Effector memory CD8-positive, alpha-beta T cell (primary cell): ENCODE data around the gene NBAS.

ENCODE experiments used
- ATAC-seq: fragments of 150-1000 bp; cut with Tn5 transposase; replicated peaks from 2 replicates; pipeline ENCODE4 v1.10.0; 2021; ENCODE audit warnings: mild to moderate bottlenecking, moderate library complexity
- DNase-seq, 3 experiments: peaks; one replicate each; pipeline ENCODE4 v3.0.0; 2021
- H3K27ac Mint-ChIP-seq, 2 donors: one replicate each; pipeline ENCODE4 v1.8.0; 2022; ENCODE audit warnings: mild to moderate bottlenecking in 2 of 2, mixed read lengths in 2 of 2, moderate library complexity in 2 of 2
- H3K27me3 Mint-ChIP-seq, 2 donors: one replicate each; pipeline ENCODE4 v1.8.0; 2022; ENCODE audit warnings: mixed read lengths in 2 of 2
- H3K36me3 Mint-ChIP-seq: one replicate; pipeline ENCODE4 v1.8.0; 2022; ENCODE audit warnings: mild to moderate bottlenecking, moderate library complexity, mixed read lengths; ENCODE audit not compliant: insufficient read depth
- H3K4me1 Mint-ChIP-seq, 2 donors: one replicate each; pipeline ENCODE4 v1.8.0; 2022; ENCODE audit warnings: low read depth in 2 of 2, mixed read lengths in 2 of 2
- H3K4me3 Mint-ChIP-seq, 2 donors: one replicate each; pipeline ENCODE4 v1.8.0; 2022; ENCODE audit warnings: mild to moderate bottlenecking in 2 of 2, mixed read lengths in 2 of 2, moderate library complexity in 2 of 2
- H3K9me3 Mint-ChIP-seq, 2 donors: one replicate each; pipeline ENCODE4 v1.8.0; 2022; ENCODE audit warnings: mixed read lengths in 2 of 2

Gene NBAS

DNA sequence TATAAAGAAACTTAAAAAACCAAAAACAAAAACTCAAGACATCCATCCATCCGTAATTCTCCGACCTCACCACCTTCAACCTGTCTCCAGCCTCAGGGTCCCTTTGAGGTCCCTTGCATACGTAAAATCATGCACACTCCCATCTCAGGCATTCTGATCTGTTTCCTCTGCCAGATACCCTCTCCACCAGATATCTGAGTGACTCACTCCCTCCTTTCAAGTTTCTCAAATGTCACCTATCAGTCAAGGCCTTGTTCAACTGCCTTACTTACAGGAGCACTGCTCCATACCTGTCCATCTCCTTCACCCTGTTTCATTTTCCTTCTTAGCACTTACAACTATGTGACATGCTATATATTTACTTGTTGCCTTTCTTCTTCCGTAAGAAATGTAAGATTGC, 369.3 kb downstream of the NBAS start:
- H3K27me3 Mint-ChIP-seq: no peaks in the 10 kb centered on the region
- ATAC-seq: no peak
- H3K4me1 Mint-ChIP-seq: peaks cover 0 to 5% of the 10 kb centered on the region in 2 donors
- no peak for DNase-seq
- H3K36me3 Mint-ChIP-seq: peaks cover 13% of the 10 kb centered on the region
- H3K4me3 Mint-ChIP-seq: no peak overlapping the region
- no peak overlapping the region for H3K27ac Mint-ChIP-seq
- no peaks in the 10 kb centered on the region for H3K9me3 Mint-ChIP-seq

DNA sequence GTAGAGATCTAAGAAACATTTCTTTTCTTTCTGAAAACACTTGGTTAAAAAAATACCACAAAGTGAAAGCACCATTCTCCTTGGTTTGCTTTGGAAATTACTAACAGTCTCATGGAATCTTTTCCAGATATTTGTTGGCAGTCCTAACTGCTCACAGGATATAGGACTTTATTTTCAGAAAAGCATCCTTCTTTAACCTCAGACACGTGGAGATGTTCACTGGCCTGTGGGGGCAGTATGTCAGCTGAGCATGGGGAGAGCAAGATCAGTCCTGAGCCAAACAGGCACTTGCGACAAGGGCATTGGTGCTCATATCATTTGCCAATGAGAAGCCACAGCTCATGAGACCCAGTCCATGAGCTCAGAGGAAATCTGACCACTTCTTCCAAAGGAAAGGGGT, 371.9 kb downstream of the NBAS start:
- no peak overlapping the region for H3K4me3 Mint-ChIP-seq
- H3K36me3 Mint-ChIP-seq: peaks cover 13% of the 10 kb centered on the region
- H3K4me1 Mint-ChIP-seq: peaks cover 0 to 5% of the 10 kb centered on the region in 2 donors
- DNase-seq (no peak), ATAC-seq (no peak)
- no peak overlapping the region for H3K27ac Mint-ChIP-seq
- no peaks in the 10 kb centered on the region for H3K9me3 Mint-ChIP-seq
- no peaks in the 10 kb centered on the region for H3K27me3 Mint-ChIP-seq

DNA sequence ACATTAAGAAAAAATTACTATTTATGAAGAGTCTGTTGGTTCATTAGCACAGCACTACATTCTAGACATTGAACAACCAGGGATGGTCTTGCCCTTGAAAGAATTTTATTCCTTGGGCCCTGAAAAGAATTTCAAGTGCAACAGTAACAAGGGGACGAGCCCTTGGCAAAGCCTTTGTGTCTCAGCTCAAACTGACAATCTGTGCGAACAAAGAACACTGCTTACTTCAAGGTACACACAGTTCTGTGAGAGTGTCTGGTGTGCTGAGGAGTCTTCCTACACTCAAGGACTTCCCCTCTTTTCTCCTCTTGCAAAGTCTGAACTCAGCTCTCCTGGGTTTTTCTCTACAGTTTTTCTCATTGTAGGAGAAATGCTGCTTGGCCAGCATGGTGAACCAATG, 373.4 kb downstream of the NBAS start:
- H3K36me3 Mint-ChIP-seq: peaks cover 13% of the 10 kb centered on the region
- H3K9me3 Mint-ChIP-seq: no peaks in the 10 kb centered on the region
- H3K4me3 Mint-ChIP-seq: no peak overlapping the region
- H3K27me3 Mint-ChIP-seq: no peaks in the 10 kb centered on the region
- DNase-seq: no peak
- H3K4me1 Mint-ChIP-seq: no peaks in the 10 kb centered on the region
- ATAC-seq: no peak
- no peak overlapping the region for H3K27ac Mint-ChIP-seq

DNA sequence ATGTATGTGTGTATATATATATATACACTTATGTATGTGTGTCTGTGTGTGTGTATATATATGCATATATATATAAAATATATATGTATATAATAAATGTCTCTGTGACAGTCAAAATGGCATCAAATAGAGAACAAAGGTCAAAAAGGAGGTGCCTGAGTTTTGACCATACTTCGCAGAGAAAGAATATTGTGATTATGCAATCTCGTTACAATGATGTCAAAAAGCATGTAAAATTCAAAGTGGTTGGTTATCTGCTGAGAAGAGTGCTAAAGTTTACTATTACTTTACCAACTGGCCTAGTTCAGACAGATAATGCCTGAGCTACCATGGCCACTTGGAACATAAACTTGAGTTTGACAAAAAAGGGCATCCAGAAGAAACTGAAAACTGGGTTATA, 375.0 kb downstream of the NBAS start:
- Mint-ChIP-seq H3K27me3 (no peaks in the 10 kb centered on the region), H3K27ac (no peak overlapping the region), H3K4me3 (no peak overlapping the region), H3K9me3 (no peaks in the 10 kb centered on the region), H3K4me1 (no peaks in the 10 kb centered on the region), H3K36me3 (peaks cover 13% of the 10 kb centered on the region)
- DNase-seq (no peak), ATAC-seq (no peak)

DNA sequence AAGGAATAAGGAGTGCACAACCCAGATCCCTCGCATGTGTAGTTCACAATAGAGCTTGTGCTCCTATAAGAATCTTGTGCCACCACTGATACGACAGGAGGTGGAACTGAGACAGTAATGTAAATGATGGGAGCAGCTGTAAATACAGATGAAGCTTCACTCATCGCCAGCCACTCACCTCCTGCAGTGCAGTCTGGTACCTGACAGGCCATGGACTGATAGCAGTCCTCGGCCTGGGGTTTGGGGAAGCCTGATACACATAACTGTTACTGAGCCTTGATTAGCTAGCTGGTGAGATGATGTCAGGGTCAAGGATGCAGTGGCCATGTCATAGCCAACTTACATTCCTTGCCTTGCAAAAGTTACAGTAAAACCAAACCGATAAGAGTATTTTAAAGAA, 376.6 kb downstream of the NBAS start:
- Mint-ChIP-seq H3K4me1 (peaks cover 2 to 9% of the 10 kb centered on the region in 2 donors), H3K36me3 (peaks cover 8% of the 10 kb centered on the region), H3K27ac (no peak overlapping the region), H3K4me3 (no peak overlapping the region), H3K9me3 (no peaks in the 10 kb centered on the region), H3K27me3 (no peaks in the 10 kb centered on the region)
- no peak for DNase-seq
- ATAC-seq: no peak

DNA sequence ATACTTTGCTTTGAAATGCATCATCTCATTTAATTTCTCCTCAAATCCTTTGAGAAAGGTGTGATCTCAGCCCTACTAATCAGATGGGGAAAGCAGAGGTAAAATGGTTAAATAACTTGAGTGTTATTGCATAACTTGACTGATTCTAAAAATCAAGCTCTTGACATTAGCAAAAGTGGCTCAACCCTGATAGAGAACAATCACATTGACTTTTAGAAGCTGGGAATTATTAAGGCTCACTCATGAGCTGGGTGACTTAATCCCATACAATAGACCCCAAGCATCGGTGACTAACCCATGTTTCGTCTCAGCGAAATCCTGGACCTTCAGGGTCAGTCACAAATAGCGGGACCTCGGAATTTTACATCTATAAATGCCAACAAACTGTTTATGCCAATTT, 378.9 kb downstream of the NBAS start:
- H3K4me3 Mint-ChIP-seq: no peak overlapping the region
- H3K4me1 Mint-ChIP-seq: peaks cover 19 to 30% of the 10 kb centered on the region in 2 donors
- no peak overlapping the region for H3K27ac Mint-ChIP-seq
- no peaks in the 10 kb centered on the region for H3K9me3 Mint-ChIP-seq
- peaks cover 9% of the 10 kb centered on the region for H3K36me3 Mint-ChIP-seq
- DNase-seq (no peak), ATAC-seq (no peak)
- no peaks in the 10 kb centered on the region for H3K27me3 Mint-ChIP-seq

GRCh38 chr2:15181092-15181745, 379.9 kb downstream of the NBAS start:
- peaks cover 25 to 39% of the 10 kb centered on the region in 2 donors for H3K4me1 Mint-ChIP-seq
- no peaks in the 10 kb centered on the region for H3K9me3 Mint-ChIP-seq
- no peak overlapping the region for H3K27ac Mint-ChIP-seq
- no peaks in the 10 kb centered on the region for H3K27me3 Mint-ChIP-seq
- no peak for ATAC-seq
- peaks cover 9% of the 10 kb centered on the region for H3K36me3 Mint-ChIP-seq
- H3K4me3 Mint-ChIP-seq: no peak overlapping the region
- no peak for DNase-seq

DNA sequence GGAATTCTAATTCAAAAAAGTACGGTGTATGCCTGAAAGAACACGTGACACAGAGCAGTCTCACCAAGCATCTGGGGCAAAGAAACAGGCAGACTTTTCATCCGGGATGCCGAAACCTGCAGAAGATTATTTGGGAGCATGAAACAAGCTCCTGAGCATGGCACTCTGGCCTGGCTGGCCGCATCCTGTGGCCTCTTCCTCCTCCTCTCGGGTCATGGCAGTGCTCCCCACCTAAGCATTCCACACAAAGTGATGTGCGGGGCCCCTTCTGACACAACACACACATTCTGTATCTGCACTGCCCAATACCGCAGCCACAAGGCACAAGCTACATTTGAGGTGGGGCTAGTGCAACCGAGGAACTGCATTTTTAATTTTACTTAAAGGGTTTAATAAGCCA, 380.8 kb downstream of the NBAS start:
- ATAC-seq: no peak
- H3K27ac Mint-ChIP-seq: no peak overlapping the region
- peaks cover 9% of the 10 kb centered on the region for H3K36me3 Mint-ChIP-seq
- no peak overlapping the region for H3K4me3 Mint-ChIP-seq
- H3K4me1 Mint-ChIP-seq: peaks cover 25 to 39% of the 10 kb centered on the region in 2 donors
- H3K9me3 Mint-ChIP-seq: no peaks in the 10 kb centered on the region
- no peak for DNase-seq
- H3K27me3 Mint-ChIP-seq: no peaks in the 10 kb centered on the region

DNA sequence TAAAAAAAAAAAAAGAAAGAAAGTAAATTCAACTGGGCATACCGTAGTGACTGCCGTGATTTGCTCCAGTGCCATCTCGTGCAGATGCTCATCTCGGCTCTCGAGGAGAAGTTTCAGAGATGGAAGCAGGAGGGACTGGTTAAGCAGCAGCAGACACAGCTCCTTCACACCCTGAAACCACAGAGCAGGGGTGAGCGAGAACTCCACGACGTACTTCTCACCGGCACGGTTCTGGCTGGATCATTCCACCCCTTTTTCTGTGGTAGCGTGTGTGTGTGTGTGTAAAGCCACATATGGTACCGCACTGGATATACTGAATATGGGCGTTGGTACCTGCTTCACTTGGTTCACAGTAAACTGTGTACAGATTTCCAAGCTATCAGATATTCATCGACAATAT, 382.2 kb downstream of the NBAS start:
- peak; percentile 24 to 37 (median 28) for DNase-seq
- peak overlapping the region; percentile 61 to 72 for H3K4me3 Mint-ChIP-seq
- ATAC-seq: peak; percentile 52
- peaks cover 9% of the 10 kb centered on the region for H3K36me3 Mint-ChIP-seq
- H3K4me1 Mint-ChIP-seq: peaks cover 25 to 39% of the 10 kb centered on the region in 2 donors
- no peaks in the 10 kb centered on the region for H3K9me3 Mint-ChIP-seq
- H3K27me3 Mint-ChIP-seq: no peaks in the 10 kb centered on the region
- H3K27ac Mint-ChIP-seq: peak overlapping the region; percentile 55 to 77

GRCh38 chr2:15177103-15177502, 384.0 kb downstream of the NBAS start:
- Mint-ChIP-seq H3K27ac (peak overlapping the region; percentile 59 to 85), H3K4me1 (peaks cover 25 to 39% of the 10 kb centered on the region in 2 donors), H3K4me3 (peak overlapping the region; percentile 58 to 69), H3K36me3 (peaks cover 12% of the 10 kb centered on the region), H3K27me3 (no peaks in the 10 kb centered on the region), H3K9me3 (no peaks in the 10 kb centered on the region)
- ATAC-seq (peak; percentile 89), DNase-seq (peak; percentile 43 to 49 (median 43))

DNA sequence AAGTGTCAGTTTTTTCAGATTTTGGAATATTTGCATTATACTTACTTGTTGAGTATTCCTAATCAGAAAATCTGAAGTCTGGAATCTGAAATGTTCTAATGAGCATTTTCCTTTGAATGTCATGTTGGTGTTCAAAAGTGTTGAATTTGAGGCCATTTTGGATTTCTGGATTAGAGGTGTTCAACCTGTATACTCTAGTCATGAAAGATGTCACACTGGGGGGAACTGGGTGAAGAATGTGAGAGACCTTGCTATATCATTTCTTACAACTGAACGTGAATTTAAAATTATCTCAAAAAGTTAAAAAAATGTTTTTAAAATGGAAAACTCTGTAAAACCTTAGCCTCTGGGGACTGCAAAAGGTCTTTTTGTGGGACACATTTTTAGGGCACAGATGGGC, 384.5 kb downstream of the NBAS start:
- no peaks in the 10 kb centered on the region for H3K27me3 Mint-ChIP-seq
- H3K4me1 Mint-ChIP-seq: peaks cover 25 to 39% of the 10 kb centered on the region in 2 donors
- ATAC-seq: no peak

DNA sequence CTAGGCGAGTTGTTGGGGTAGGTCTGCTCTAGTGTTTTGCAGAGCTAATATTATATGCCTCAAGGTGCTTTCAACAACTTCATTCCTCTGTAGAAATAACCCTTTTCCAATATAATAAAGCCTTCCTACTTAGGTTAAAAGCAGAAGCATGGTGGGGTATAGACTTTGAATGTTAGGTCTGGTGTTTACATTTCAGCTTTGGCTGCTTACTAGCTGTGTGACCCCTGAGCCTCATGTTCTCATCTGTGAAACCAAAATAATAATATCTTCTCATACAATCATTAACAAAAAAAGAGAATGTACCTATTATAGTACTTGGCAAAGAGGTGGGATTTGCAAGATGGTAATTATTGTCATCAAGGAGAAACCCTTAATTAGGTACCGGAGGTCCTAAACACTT, 386.6 kb downstream of the NBAS start:
- ATAC-seq (no peak), DNase-seq (no peak)
- no peak overlapping the region for H3K4me3 Mint-ChIP-seq
- no peaks in the 10 kb centered on the region for H3K9me3 Mint-ChIP-seq
- no peak overlapping the region for H3K27ac Mint-ChIP-seq
- H3K36me3 Mint-ChIP-seq: peaks cover 15% of the 10 kb centered on the region
- H3K27me3 Mint-ChIP-seq: no peaks in the 10 kb centered on the region
- H3K4me1 Mint-ChIP-seq: peaks cover 24 to 31% of the 10 kb centered on the region in 2 donors

More for the DNA sequence above, 384.5 kb downstream of the NBAS start:
- Mint-ChIP-seq H3K9me3 (no peaks in the 10 kb centered on the region), H3K4me3 (peak overlapping the region; percentile 58 to 69), H3K27ac (peak overlapping the region; percentile 59 to 85), H3K36me3 (peaks cover 12% of the 10 kb centered on the region)
- DNase-seq: no peak

- no peak for DNase-seq
- no peak overlapping the region for H3K27ac Mint-ChIP-seq
- peaks cover 7% of the 10 kb centered on the region for H3K36me3 Mint-ChIP-seq
- no peaks in the 10 kb centered on the region for H3K27me3 Mint-ChIP-seq
- no peaks in the 10 kb centered on the region for H3K9me3 Mint-ChIP-seq
- no peak overlapping the region for H3K4me3 Mint-ChIP-seq
- H3K4me1 Mint-ChIP-seq: peaks cover 15 to 22% of the 10 kb centered on the region in 2 donors
- no peak for ATAC-seq
These were observed 387.6 kb downstream of the NBAS start for GRCh38 chr2:15173501-15173900.

DNA sequence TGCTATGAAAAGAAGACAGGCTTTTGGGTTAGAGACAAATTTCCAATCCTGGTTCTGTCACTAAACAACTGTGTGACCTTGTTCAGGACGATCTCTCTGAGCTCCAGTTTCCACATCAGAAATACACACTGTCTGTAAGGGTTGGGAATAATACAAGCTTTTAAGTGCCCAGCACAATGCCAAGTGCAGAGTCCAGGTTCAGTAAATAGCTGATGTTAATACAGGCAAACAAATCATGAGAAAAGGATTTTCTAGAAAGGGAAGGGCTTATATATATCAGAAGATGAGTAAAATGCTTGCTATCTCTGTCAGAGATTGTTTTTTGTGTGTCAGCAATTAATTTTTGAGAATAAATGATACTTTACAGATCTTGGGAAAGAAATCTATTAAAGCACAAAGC, 388.3 kb downstream of the NBAS start:
- Mint-ChIP-seq H3K36me3 (peaks cover 5% of the 10 kb centered on the region), H3K27me3 (no peaks in the 10 kb centered on the region), H3K9me3 (no peaks in the 10 kb centered on the region), H3K27ac (no peak overlapping the region), H3K4me3 (no peak overlapping the region), H3K4me1 (peaks cover 10 to 15% of the 10 kb centered on the region in 2 donors)
- DNase-seq (no peak), ATAC-seq (no peak)
